IPS-18a (cell line): ENCODE data around the gene SF3A2.

ENCODE experiments used
- H3K27ac ChIP-seq: one replicate; pipeline ENCODE4 v1.5.1; 2013; ENCODE audit warnings: low read length
- H3K27me3 ChIP-seq: one replicate; pipeline ENCODE4 v1.6.1; 2013; ENCODE audit warnings: mild to moderate bottlenecking, low read length; ENCODE audit not compliant: control insufficient read depth, insufficient read depth
- H3K36me3 ChIP-seq: one replicate; pipeline ENCODE4 v1.6.1; 2013; ENCODE audit warnings: low read depth, low read length; ENCODE audit not compliant: control insufficient read depth
- H3K4me1 ChIP-seq: one replicate; pipeline ENCODE4 v1.6.1; 2013; ENCODE audit warnings: low read depth, low read length; ENCODE audit not compliant: control insufficient read depth
- H3K4me3 ChIP-seq: one replicate; pipeline ENCODE4 v1.5.1; 2013; ENCODE audit warnings: low read length
- H3K9ac ChIP-seq: one replicate; pipeline ENCODE4 v1.6.1; 2013; ENCODE audit warnings: mild to moderate bottlenecking, low read length, moderate library complexity
- H3K9me3 ChIP-seq: one replicate; pipeline ENCODE4 v1.6.1; 2013; ENCODE audit warnings: low read depth, low read length; ENCODE audit not compliant: control insufficient read depth

SF3A2 gene

DNA sequence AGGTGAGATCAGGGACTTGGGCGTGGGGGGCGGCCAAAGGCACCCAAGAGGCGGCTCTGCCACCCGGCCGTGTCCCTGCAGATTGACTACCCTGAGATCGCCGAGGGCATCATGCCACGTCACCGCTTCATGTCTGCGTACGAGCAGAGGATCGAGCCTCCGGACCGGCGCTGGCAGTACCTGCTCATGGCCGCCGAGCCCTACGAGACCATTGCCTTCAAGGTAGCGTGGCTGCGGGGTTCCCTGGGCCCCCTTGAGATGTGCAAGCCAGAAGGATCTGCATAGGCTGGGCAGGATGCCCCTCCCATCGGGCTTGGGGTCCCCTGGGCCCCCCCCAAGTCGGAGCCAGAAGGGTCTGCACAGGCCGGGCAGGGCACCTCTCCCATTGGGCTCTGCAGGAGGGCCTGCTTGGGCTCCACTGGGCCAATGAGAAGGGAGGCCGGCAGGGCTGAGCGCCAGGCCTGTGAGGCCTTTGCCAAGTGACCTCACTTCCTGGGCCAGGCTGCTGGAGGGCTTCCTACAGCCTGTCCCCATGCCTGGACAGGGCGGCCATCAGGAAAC lies 10.3 kb downstream of the SF3A2 start:
- no peaks in the 10 kb centered on the region for H3K9me3 ChIP-seq
- peaks cover under 1% of the 10 kb centered on the region for H3K27me3 ChIP-seq
- H3K36me3 ChIP-seq: peaks cover 43% of the 10 kb centered on the region
- no peak overlapping the region for H3K4me3 ChIP-seq
- no peak overlapping the region for H3K9ac ChIP-seq
- H3K4me1 ChIP-seq: no peaks in the 10 kb centered on the region
- no peak overlapping the region for H3K27ac ChIP-seq

DNA sequence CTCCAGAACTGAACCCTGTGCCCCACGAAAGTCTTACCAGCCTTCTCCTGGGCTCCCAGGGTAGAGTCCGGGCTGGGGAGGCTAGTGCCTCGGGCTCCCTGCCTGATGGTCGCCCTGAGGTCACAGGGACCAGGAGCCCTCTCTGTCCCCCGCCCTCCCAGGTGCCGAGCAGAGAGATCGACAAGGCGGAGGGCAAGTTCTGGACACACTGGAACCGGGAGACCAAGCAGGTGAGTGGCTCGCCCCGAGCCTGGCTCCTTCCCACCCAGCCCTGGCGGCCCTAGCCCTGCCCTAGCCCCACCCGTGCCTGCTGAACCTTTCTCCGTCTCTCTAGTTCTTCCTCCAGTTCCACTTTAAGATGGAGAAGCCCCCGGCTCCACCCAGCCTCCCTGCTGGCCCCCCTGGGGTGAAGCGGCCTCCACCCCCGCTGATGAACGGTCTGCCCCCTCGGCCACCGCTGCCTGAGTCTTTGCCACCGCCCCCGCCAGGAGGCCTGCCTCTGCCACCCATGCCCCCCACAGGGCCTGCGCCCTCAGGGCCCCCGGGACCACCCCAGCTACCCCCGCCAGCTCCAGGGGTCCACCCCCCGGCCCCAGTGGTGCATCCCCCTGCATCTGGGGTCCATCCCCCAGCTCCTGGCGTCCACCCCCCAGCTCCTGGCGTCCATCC lies 10.9 kb downstream of the SF3A2 start:
- H3K27me3 ChIP-seq: peaks cover 7% of the 10 kb centered on the region
- no peaks in the 10 kb centered on the region for H3K4me1 ChIP-seq
- no peak overlapping the region for H3K27ac ChIP-seq
- H3K9ac ChIP-seq: no peak overlapping the region
- H3K36me3 ChIP-seq: peaks cover 43% of the 10 kb centered on the region
- no peak overlapping the region for H3K4me3 ChIP-seq
- no peaks in the 10 kb centered on the region for H3K9me3 ChIP-seq

DNA sequence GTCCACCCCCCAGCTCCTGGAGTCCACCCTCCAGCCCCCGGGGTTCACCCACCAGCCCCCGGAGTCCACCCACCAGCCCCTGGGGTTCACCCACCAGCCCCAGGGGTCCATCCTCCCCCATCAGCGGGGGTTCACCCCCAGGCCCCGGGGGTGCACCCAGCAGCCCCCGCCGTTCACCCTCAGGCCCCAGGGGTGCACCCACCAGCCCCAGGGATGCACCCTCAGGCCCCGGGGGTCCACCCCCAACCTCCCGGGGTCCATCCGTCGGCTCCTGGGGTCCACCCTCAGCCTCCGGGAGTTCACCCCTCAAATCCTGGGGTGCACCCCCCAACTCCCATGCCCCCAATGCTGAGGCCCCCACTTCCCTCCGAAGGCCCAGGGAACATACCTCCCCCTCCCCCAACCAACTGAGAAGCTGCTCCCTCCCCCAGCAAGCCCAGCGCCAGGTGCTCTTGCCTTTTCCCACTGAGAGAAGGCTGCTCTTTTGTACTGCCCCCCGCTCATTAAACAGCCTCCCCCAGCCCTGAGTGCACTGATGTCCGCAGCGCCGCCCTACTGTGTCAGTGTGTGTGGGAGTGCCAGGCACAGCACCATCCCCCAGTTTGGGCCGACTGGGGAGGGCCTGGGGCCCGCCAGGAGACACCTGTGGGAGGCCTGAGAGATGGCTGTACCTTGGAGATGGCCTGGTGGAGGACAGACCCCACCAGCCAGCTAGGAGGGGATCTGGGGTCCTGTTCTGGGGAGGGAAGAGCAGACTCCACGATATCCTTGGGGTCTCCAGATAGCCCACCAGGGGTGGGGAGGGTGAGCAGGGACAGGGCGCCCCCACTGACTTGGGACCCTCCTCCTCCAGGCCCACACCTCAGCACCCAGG lies 11.7 kb downstream of the SF3A2 start:
- H3K27ac ChIP-seq: no peak overlapping the region
- H3K27me3 ChIP-seq: peaks cover 15% of the 10 kb centered on the region
- no peaks in the 10 kb centered on the region for H3K4me1 ChIP-seq
- H3K9ac ChIP-seq: no peak overlapping the region
- H3K36me3 ChIP-seq: peaks cover 41% of the 10 kb centered on the region
- H3K9me3 ChIP-seq: no peaks in the 10 kb centered on the region
- no peak overlapping the region for H3K4me3 ChIP-seq

DNA sequence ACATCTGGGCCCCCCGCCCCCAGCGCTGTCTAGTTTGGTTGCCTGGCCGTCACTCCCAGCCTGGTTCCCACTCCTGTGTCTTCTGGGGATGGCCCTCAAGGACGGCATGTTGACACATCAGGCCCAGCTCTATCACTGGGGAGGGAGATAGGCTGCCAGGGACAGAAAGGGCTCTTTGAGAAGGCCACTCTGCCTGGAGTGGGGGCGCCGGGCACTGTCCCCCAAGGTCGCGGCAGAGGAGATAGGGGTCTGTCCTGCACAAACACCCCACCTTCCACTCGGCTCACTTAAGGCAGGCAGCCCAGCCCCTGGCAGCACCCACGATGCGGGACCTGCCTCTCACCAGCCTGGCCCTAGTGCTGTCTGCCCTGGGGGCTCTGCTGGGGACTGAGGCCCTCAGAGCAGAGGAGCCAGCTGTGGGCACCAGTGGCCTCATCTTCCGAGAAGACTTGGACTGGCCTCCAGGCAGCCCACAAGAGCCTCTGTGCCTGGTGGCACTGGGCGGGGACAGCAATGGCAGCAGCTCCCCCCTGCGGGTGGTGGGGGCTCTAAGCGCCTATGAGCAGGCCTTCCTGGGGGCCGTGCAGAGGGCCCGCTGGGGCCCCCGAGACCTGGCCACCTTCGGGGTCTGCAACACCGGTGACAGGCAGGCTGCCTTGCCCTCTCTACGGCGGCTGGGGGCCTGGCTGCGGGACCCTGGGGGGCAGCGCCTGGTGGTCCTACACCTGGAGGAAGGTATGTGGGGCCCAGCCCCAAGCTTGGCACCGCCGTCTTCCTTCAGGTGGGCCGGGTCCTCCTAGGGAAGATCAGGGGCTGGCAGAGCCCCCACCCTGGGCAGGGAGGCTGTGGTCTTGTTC lies 12.6 kb downstream of the SF3A2 start, which contains the start of gene AMH:
AMH (plus strand) TSS at position 314 of the 857 bp plus-strand sequence; CDS start at position 324, 10 bp downstream.
- Histone ChIP-seq H3K4me1 (no peaks in the 10 kb centered on the region), H3K36me3 (peaks cover 32% of the 10 kb centered on the region), H3K9ac (no peak within 1 kb of the TSS), H3K27ac (no peak within 1 kb of the TSS), H3K4me3 (no peak within 1 kb of the TSS), H3K9me3 (no peaks in the 10 kb centered on the region), H3K27me3 (peaks cover 24% of the 10 kb centered on the region)

DNA sequence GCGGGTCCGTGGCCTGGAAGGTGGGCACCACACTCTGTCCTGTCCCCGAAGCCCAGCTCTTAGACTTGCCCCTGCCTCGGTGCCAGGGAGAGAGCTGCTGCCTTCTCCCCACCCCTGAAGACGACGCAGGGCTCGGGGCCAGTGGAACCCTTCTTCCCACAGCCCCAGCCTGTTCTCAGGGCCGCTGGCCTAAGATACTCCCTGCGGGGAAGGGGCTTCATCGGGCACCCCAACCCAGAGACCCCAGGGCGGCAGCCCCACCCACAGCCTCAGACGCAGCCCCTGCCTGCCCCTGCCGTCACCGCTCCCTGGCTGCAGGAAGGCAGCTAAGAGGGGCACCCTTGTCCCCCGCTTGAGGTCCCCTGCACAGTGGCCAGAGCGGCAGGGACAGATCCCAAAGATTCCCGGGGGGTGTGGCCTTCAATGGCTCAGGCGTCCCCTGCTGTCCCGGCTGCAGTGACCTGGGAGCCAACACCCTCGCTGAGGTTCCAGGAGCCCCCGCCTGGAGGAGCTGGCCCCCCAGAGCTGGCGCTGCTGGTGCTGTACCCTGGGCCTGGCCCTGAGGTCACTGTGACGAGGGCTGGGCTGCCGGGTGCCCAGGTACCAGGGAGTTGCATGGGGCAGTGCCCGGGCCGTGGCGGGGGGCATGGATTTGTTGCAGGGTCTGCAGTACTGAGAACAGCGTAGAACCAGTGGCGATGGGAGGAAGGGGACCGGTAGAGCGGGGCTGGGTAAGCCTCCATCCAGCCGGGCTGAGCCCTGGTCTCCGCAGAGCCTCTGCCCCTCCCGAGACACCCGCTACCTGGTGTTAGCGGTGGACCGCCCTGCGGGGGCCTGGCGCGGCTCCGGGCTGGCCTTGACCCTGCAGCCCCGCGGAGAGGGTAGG lies 13.5 kb downstream of the SF3A2 start:
- peaks cover 25% of the 10 kb centered on the region for H3K27me3 ChIP-seq
- no peak overlapping the region for H3K27ac ChIP-seq
- peaks cover 23% of the 10 kb centered on the region for H3K36me3 ChIP-seq
- no peak overlapping the region for H3K4me3 ChIP-seq
- H3K9me3 ChIP-seq: no peaks in the 10 kb centered on the region
- no peaks in the 10 kb centered on the region for H3K4me1 ChIP-seq
- H3K9ac ChIP-seq: no peak overlapping the region

DNA sequence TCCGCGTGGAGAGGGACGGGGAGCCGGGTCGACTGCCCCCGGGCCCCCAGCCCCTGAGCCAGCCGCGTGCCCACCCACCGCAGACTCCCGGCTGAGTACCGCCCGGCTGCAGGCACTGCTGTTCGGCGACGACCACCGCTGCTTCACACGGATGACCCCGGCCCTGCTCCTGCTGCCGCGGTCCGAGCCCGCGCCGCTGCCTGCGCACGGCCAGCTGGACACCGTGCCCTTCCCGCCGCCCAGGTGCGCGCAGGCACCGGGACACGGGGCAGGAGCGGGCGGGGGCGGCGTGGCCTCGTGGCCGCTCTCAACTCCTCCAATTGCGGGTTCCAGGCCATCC lies 14.1 kb downstream of the SF3A2 start:
- Histone ChIP-seq H3K9me3 (no peaks in the 10 kb centered on the region), H3K4me1 (no peaks in the 10 kb centered on the region), H3K4me3 (no peak overlapping the region), H3K36me3 (peaks cover 17% of the 10 kb centered on the region), H3K27ac (no peak overlapping the region), H3K9ac (no peak overlapping the region), H3K27me3 (peaks cover 25% of the 10 kb centered on the region)

DNA sequence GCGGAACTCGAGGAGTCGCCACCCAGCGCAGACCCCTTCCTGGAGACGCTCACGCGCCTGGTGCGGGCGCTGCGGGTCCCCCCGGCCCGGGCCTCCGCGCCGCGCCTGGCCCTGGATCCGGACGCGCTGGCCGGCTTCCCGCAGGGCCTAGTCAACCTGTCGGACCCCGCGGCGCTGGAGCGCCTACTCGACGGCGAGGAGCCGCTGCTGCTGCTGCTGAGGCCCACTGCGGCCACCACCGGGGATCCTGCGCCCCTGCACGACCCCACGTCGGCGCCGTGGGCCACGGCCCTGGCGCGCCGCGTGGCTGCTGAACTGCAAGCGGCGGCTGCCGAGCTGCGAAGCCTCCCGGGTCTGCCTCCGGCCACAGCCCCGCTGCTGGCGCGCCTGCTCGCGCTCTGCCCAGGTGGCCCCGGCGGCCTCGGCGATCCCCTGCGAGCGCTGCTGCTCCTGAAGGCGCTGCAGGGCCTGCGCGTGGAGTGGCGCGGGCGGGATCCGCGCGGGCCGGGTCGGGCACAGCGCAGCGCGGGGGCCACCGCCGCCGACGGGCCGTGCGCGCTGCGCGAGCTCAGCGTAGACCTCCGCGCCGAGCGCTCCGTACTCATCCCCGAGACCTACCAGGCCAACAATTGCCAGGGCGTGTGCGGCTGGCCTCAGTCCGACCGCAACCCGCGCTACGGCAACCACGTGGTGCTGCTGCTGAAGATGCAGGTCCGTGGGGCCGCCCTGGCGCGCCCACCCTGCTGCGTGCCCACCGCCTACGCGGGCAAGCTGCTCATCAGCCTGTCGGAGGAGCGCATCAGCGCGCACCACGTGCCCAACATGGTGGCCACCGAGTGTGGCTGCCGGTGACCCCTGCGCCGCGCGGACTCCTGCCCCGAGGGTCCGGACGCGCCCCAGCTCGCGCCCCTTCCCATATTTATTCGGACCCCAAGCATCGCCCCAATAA lies 14.8 kb downstream of the SF3A2 start:
- no peaks in the 10 kb centered on the region for H3K4me1 ChIP-seq
- H3K27me3 ChIP-seq: peaks cover 25% of the 10 kb centered on the region
- peaks cover 10% of the 10 kb centered on the region for H3K36me3 ChIP-seq

DNA sequence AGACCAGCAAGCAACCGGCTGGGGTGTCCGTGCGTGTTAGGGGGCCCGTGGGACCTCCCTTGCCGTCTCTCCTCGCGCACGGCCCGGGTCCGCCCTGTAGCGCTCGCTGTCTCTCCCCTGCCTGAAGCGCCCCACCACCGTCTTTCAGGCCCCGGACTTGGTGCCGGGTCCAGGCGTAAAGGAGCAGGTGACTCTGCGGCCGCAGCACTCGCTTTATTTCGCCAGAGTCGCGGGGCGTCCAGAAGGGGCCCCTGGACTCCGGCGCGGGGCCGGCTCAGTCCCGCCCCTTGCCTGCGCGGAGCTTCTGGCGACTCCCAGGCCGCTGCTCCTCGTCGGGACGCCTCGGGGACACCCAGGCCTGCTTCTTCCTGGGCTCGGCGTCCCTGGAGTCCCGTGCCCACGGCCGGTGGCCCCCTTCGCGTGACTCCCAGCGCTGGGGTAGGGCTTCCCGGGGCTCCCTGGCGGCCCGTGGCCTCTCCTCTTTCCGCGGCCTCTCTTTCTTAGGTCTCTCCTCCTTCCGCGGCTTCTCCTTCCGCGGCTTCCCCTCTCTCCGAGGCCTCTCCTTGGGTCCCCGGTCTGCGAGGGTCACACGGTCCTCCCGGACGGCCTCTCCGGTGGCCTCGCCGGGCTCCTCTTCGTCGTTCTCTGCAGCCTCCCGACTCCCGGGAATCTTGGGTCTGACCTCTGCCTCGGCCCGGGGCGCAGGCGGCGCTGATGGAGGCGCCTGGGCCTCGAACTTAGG lies 15.6 kb downstream of the SF3A2 start:
- H3K4me3 ChIP-seq: no peak overlapping the region
- H3K27me3 ChIP-seq: peaks cover 25% of the 10 kb centered on the region
- no peaks in the 10 kb centered on the region for H3K4me1 ChIP-seq
- no peak overlapping the region for H3K27ac ChIP-seq
- no peak overlapping the region for H3K9ac ChIP-seq
- H3K36me3 ChIP-seq: peaks cover 2% of the 10 kb centered on the region
- no peaks in the 10 kb centered on the region for H3K9me3 ChIP-seq

More for the DNA sequence above, 14.8 kb downstream of the SF3A2 start:
- no peak overlapping the region for H3K9ac ChIP-seq
- no peak overlapping the region for H3K27ac ChIP-seq
- H3K4me3 ChIP-seq: no peak overlapping the region
- H3K9me3 ChIP-seq: no peaks in the 10 kb centered on the region

DNA sequence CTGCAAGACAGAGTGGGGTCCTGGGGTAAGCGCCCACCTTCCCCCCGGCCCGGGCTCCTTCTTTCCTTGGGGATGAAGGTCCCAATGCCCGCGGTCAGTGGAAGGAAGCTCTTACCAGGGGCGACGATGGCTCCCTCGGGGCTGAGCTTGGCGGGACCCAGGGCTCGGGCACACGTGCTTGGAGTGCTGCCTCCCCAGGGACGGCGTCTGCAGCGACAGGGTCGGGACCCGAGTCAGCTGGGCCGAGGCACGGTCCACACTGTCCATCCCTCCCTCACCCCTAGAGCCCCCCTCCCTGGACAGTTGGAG lies 16.1 kb downstream of the SF3A2 start:
- H3K4me3 ChIP-seq: peak overlapping the region; percentile 64
- H3K27me3 ChIP-seq: peaks cover 25% of the 10 kb centered on the region
- H3K27ac ChIP-seq: no peak overlapping the region
- H3K36me3 ChIP-seq: no peaks in the 10 kb centered on the region
- H3K4me1 ChIP-seq: no peaks in the 10 kb centered on the region
- no peaks in the 10 kb centered on the region for H3K9me3 ChIP-seq
- H3K9ac ChIP-seq: no peak overlapping the region
